LNCAP (cell line): ENCODE data around the gene GNA12.

Experiments
- CTCF ChIP-seq: fragments of 450-650 bp; IDR thresholded peaks from 2 replicates; pipeline ENCODE4 v1.5.1; 2017; ENCODE audit warnings: mild to moderate bottlenecking

The GNA12 gene

GRCh38 chr7:2761801-2762497, 82.2 kb downstream of the GNA12 start:
- no peak for TF ChIP-seq CTCF

- TF ChIP-seq CTCF: no peak
These were observed 82.9 kb downstream of the GNA12 start for GRCh38 chr7:2761131-2761624.

- peak; percentile 55 for TF ChIP-seq CTCF
These were observed 83.8 kb downstream of the GNA12 start for GRCh38 chr7:2760098-2760889.

- TF ChIP-seq CTCF: no peak
These were observed 84.4 kb downstream of the GNA12 start for GRCh38 chr7:2759736-2760097.

GRCh38 chr7:2758673-2759616, 85.2 kb downstream of the GNA12 start:
- TF ChIP-seq CTCF: no peak

- TF ChIP-seq CTCF: no peak
These were observed 86.0 kb downstream of the GNA12 start for GRCh38 chr7:2757904-2758672.
